IMR-90 (cell line): ENCODE results near the gene PCBP3.

Source experiments
- POLR2A ChIP-seq: IDR thresholded peaks from 2 replicates; pipeline ENCODE4 v1.6.1; 2012; ENCODE audit warnings: mild to moderate bottlenecking, low read depth, low read length
- RAD21 ChIP-seq: IDR thresholded peaks from 2 replicates; pipeline ENCODE4 v1.6.1; 2012; ENCODE audit warnings: low read length, improper control_type of control experiment
- SMC3 ChIP-seq: fragments of 150-350 bp; IDR thresholded peaks from 2 replicates; pipeline ENCODE4 v1.6.1; 2016; ENCODE audit warnings: low read depth, mild to moderate bottlenecking, antibody characterized with exemption, low read length, moderate library complexity
- TF ChIP-seq, protein P1 (sequence below): conservative IDR thresholded peaks from 2 replicates; pipeline ENCODE4 v1.5.1; 2012; ENCODE audit warnings: mild to moderate bottlenecking, low read depth, low read length, improper control_type of control experiment

DNA sequence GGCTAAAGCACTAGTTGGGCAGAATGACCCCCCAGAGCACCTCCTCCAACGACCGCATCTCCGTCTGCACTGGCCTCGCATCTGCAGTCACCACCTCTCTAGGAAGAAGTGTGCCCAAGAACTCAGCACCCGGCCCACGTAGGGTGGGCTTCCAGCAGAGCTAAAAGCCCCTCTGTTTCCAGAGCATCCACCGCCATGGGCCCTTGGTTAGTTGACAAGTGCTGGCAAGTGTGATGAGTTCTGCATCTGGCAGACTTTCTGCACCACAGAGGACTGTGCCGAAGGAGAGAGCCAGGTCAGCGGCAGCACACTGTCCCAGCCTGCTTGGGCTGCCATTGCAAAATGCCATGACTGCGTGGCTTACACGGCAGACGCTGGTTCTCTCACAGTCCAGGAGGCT lies 261.7 kb downstream of the PCBP3 start:
- TF ChIP-seq POLR2A (no peak), RAD21 (no peak), SMC3 (no peak)
- TF ChIP-seq, protein P1, sequence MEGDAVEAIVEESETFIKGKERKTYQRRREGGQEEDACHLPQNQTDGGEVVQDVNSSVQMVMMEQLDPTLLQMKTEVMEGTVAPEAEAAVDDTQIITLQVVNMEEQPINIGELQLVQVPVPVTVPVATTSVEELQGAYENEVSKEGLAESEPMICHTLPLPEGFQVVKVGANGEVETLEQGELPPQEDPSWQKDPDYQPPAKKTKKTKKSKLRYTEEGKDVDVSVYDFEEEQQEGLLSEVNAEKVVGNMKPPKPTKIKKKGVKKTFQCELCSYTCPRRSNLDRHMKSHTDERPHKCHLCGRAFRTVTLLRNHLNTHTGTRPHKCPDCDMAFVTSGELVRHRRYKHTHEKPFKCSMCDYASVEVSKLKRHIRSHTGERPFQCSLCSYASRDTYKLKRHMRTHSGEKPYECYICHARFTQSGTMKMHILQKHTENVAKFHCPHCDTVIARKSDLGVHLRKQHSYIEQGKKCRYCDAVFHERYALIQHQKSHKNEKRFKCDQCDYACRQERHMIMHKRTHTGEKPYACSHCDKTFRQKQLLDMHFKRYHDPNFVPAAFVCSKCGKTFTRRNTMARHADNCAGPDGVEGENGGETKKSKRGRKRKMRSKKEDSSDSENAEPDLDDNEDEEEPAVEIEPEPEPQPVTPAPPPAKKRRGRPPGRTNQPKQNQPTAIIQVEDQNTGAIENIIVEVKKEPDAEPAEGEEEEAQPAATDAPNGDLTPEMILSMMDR = no peak
